Mucosa of descending colon (tissue), 3 donors: ENCODE measurements around the gene ERGIC1. TPM values are rescaled to one million over a fixed set of nuclear protein-coding genes. Genes with fewer than 3 reads are reported as not detected.
A peak's percentile ranks its signal among the peaks of the same experiment; 100 is the strongest.
"Not testable (repeated sequence)": the region's sequence is repeated elsewhere in the genome, so short reads cannot be mapped to it uniquely, and the experiment has no call there.

Experiments
- ATAC-seq: fragments of 200-7000 bp; cut with Tn5 transposase; one replicate; pipeline ENCODE4 v1.9.1; 2020; ENCODE audit warnings: mild to moderate bottlenecking, moderate library complexity
- DNase-seq, 3 donors: peaks; one replicate each; pipeline ENCODE4 v3.0.0-alpha.2; 2020
- H3K36me3 ChIP-seq: fragments of 200-600 bp; one replicate; pipeline ENCODE4 v1.8.0; 2021; ENCODE audit warnings: low read depth, mild to moderate bottlenecking
- H3K4me1 ChIP-seq: fragments of 200-600 bp; one replicate; pipeline ENCODE4 v1.8.0; 2021; ENCODE audit warnings: low read depth, mild to moderate bottlenecking
- H3K4me3 ChIP-seq: fragments of 200-600 bp; one replicate; pipeline ENCODE4 v1.8.0; 2021; ENCODE audit warnings: mild to moderate bottlenecking
- H3K9me3 ChIP-seq: fragments of 200-600 bp; one replicate; pipeline ENCODE4 v1.8.0; 2021; ENCODE audit warnings: mild to moderate bottlenecking
- intact Hi-C, 2 donors: fragments of 100-400 bp; cut with DNase I in 1 of 2; cut with micrococcal nuclease in 1 of 2; formaldehyde crosslinking; loops; one replicate each; pipeline versions ENCODE4 v1.11.0 to v1.11.1; 2022; cut with DNase I, micrococcal nuclease
- total RNA-seq, 3 donors: library from RNA; stranded (reverse); fragmentation: NEBNext Ultra II Directional in 2 of 3; extraction: Animal tissue kit (Norgen Biotek cat#: 25700) in 2 of 3; gene quantifications; one replicate each; pipeline versions ENCODE4 v1.2.1 to v1.2.4, GENCODE V29; 2021 to 2023
- TF ChIP-seq, protein P1 (sequence below): fragments of 200-600 bp; IDR thresholded peaks from one replicate; pipeline ENCODE4 v1.8.0; 2022; ENCODE audit warnings: antibody characterized with exemption, mild to moderate bottlenecking
- donor health status: DM: no; HTN: no; CAD: no; lungs with moderate emphysema.
- donor health status: DM: no; HTN: no; CAD: no.
- donor health status: DM: no; HTN: yes; CAD: no.

ERGIC1 gene
- total RNA-seq, 3 donors from 2014 or later, result 153 to 222 (median 199) TPM

DNA sequence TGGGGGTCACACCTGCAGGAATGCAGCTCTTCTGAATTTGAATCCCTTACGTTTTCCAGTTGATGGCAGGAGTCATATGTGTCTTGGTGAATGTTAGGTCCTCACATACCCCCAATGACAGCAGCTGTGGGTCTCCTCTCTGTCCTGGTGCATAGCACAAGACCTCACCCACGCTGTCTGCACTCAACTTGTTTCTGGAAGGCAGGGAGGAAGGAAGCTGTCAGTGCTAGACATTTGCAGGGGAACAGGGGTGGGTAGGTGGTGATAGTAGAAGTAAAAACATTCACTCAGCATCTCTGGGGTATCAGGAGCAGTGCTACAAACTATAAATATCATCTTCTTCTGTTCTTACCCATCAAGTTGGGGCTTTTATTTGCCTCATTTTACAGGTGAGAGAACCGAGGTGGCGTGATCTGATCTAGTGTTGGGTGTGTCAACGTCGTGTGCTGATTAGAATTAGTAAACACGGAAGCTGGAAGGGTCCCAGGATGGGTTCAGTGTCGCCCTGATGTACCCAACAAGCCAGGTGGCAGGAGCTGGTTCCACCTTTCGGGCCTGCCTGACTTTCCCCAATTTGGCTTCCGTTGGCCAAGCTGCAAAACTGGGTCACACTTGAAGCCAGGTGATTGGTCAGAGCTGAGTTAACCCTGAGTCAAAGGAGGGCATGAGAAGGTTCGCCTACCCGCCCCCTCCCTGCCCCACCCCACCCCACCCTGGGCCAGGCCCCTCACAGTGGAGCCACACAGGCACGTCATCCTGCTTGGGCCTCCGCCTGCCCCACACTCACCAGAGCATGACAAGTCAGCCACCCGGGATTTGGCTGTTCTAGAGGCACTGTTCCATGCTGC is 15.8 kb downstream of the ERGIC1 start:
- intact Hi-C loops, result loop anchor here in 1 of 2 donors (10.0 kb wide), 1 partner anchor 75 kb away; the partner anchor contains the start of gene DUSP1
- peaks cover 49% of the 10 kb centered on the region for H3K4me1 ChIP-seq
- peak; percentile 81 for ATAC-seq
- H3K4me3 ChIP-seq, result no peak overlapping the region
- peak; percentile 76 to 87 (median 82) for DNase-seq
- TF ChIP-seq, protein P1, sequence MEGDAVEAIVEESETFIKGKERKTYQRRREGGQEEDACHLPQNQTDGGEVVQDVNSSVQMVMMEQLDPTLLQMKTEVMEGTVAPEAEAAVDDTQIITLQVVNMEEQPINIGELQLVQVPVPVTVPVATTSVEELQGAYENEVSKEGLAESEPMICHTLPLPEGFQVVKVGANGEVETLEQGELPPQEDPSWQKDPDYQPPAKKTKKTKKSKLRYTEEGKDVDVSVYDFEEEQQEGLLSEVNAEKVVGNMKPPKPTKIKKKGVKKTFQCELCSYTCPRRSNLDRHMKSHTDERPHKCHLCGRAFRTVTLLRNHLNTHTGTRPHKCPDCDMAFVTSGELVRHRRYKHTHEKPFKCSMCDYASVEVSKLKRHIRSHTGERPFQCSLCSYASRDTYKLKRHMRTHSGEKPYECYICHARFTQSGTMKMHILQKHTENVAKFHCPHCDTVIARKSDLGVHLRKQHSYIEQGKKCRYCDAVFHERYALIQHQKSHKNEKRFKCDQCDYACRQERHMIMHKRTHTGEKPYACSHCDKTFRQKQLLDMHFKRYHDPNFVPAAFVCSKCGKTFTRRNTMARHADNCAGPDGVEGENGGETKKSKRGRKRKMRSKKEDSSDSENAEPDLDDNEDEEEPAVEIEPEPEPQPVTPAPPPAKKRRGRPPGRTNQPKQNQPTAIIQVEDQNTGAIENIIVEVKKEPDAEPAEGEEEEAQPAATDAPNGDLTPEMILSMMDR, result no peak
- no peaks in the 10 kb centered on the region for H3K36me3 ChIP-seq
- no peaks in the 10 kb centered on the region for H3K9me3 ChIP-seq

DNA sequence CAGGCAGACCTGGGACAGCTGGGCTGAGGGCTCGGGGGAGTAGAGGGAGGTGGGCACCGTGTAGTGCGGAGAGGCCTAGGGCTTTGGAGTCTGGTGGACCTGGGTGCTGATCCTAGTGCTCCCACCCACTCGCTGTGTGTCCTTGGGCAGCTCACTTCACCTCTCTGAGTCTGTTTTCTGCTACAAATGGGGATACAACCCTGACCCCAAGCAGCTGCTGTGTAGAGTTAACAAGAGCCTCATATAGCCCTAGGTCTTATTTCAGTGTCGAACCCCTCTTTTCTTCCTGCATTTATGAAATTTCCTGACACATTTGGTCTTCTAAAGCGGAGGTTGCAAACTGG is 16.4 kb downstream of the ERGIC1 start:
- DNase-seq, result no peak
- TF ChIP-seq, protein P1, result no peak
- no peaks in the 10 kb centered on the region for H3K36me3 ChIP-seq
- intact Hi-C loops, result loop anchor here in 1 of 2 donors (10.0 kb wide), 1 partner anchor 76 kb away; the partner anchor contains the start of gene DUSP1
- H3K4me1 ChIP-seq, result peaks cover 54% of the 10 kb centered on the region
- ATAC-seq, result no peak
- no peaks in the 10 kb centered on the region for H3K9me3 ChIP-seq
- no peak overlapping the region for H3K4me3 ChIP-seq

DNA sequence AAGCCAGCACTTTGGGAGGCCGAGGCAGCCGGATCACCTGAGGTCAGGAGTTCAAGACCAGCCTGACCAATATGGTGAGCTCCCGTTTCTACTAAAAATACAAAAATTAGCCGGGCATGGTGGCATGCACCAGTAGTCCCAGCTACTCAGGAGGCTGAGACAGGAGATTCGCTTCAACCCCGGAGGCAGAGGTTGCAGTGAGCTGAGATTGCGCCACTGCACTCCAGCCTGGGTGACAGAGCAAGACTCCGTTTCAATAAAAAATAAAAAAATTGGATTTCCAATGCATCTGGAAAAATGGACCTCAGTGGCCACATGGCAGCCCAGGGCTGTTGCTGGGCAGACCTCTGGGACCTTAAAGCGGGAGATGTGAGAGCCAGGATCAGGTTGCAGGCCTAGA is 17.2 kb downstream of the ERGIC1 start:
- H3K4me1 ChIP-seq, result peaks cover 58% of the 10 kb centered on the region
- not testable (repeated sequence) for ATAC-seq, H3K4me3 ChIP-seq, H3K36me3 ChIP-seq, DNase-seq, H3K9me3 ChIP-seq
- intact Hi-C loops, result loop anchor here in 1 of 2 donors (10.0 kb wide), 1 partner anchor 76 kb away; the partner anchor contains the start of gene DUSP1

DNA sequence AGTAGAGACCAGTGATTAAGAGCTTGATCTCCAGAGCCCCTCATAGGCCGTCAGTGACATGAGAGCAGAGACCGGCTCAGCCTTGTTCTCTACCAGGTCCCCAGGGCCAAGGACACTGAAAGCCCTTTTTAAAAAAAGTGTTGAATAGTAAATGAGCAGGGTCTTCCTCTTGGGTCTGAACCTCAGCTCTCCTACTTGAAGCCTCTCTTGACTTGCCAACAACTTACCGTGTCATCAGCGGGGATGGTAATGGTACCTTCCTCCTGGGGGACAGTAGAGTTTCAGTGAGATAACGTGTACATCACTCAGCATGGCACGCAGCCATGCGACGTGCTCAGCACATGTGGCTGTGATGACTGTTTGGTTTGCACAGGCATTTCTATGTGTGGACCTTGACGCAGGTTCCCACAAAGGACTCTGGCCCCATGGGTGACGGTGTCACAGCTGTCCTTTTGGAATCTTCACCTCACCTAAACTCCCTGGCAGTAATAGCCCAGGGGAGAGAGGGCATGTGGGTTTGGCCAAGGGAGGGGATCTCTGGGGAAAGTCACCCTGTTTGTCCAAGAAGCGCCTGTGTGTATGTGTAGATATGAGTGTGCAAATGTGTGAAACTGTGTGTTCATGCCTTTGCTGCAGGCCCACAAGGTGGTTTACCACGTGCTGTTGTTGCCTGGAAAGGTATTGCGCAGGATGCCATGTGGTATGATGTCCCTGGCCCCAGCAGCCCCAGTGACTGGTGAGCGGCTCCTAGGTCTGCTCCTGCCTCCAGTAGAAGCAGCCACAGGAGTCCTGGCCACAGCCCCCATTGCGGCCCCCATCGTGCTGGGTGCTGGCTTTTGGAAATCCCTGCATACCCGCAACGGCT is 18.7 kb downstream of the ERGIC1 start:
- Histone ChIP-seq H3K9me3 (no peaks in the 10 kb centered on the region), H3K4me1 (peaks cover 46% of the 10 kb centered on the region), H3K36me3 (no peaks in the 10 kb centered on the region), H3K4me3 (no peak overlapping the region)
- intact Hi-C loops, result loop anchor here in 1 of 2 donors (10.0 kb wide), 1 partner anchor 78 kb away; the partner anchor contains the start of gene DUSP1
- TF ChIP-seq, protein P1, result no peak
- DNase-seq (peak in 2 of 3 donors; percentile 40 to 42), ATAC-seq (peak; percentile 18)

DNA sequence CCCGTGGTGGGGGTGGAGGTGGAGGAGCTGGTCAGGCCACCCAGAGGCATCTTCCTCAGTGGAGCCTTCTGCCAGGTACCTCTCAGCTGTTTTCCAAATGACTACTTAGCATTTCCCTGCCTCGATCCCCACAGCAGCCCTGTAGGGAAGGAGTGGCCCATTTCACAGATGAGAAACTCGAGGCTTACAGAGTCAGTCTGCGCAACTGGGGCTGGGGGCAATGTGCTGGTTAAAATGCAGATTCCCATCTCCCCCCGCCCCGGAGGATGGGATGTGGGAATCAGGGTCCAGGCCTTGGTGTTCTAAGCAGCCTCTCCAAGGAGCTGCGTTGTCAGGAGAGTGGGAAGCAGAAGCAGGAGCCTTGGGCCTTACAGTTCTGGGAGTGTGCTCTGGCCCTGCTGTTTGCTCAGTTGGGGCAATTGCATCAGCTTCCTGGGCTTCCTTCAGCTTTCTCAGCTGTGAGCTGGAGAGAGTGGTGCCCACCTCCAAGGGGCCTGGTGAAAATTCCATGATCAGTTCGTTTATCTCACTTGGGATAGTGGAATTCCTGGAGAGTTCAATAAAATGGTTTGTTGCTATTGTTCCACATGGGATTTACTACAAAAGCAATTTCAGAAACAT is 19.4 kb downstream of the ERGIC1 start:
- intact Hi-C loops, result loop anchor here in 1 of 2 donors (10.0 kb wide), 1 partner anchor 79 kb away; the partner anchor contains the start of gene DUSP1
- no peak overlapping the region for H3K4me3 ChIP-seq
- no peaks in the 10 kb centered on the region for H3K9me3 ChIP-seq
- H3K36me3 ChIP-seq, result no peaks in the 10 kb centered on the region
- TF ChIP-seq, protein P1, result no peak
- H3K4me1 ChIP-seq, result peaks cover 47% of the 10 kb centered on the region
- DNase-seq (peak in 1 of 3 donors; percentile 35), ATAC-seq (no peak)
